Esophagus (tissue), 2 donors: ENCODE data around the gene HELZ2. TPM values are rescaled to one million over a fixed set of nuclear protein-coding genes. Genes with fewer than 3 reads are reported as not detected.

ENCODE experiments used
- H3K27ac ChIP-seq, 2 donors: one replicate each; pipeline ENCODE4 v1.5.1; 2013; ENCODE audit warnings: low read depth in 2 of 2, mild to moderate bottlenecking in 2 of 2, inconsistent platforms in 1 of 2, low read length in 1 of 2, moderate library complexity in 1 of 2
- H3K27me3 ChIP-seq, 2 donors: one replicate each; pipeline ENCODE4 v1.6.1; 2013; ENCODE audit warnings: low read length in 2 of 2, control low read depth in 1 of 2, mild to moderate bottlenecking in 1 of 2; ENCODE audit not compliant: insufficient read depth in 2 of 2, control insufficient read depth in 1 of 2
- H3K36me3 ChIP-seq, 2 donors: one replicate each; pipeline ENCODE4 v1.6.1; 2013; ENCODE audit warnings: low read length in 1 of 2; ENCODE audit not compliant: control insufficient read depth in 2 of 2, insufficient read depth in 2 of 2
- H3K4me1 ChIP-seq, 2 donors: one replicate each; pipeline ENCODE4 v1.6.1; 2013; ENCODE audit warnings: low read length in 1 of 2; ENCODE audit not compliant: control insufficient read depth in 2 of 2, insufficient read depth in 2 of 2
- H3K4me3 ChIP-seq, 2 donors: one replicate each; pipeline ENCODE4 v1.5.1; 2013; ENCODE audit warnings: low read length in 2 of 2, mild to moderate bottlenecking in 2 of 2, low read depth in 1 of 2, moderate library complexity in 1 of 2
- H3K9me3 ChIP-seq, 2 donors: one replicate each; pipeline ENCODE4 v1.6.1; 2013; ENCODE audit warnings: mild to moderate bottlenecking in 2 of 2, low read depth in 1 of 2, low read length in 1 of 2, moderate library complexity in 1 of 2; ENCODE audit not compliant: control insufficient read depth in 2 of 2, insufficient read depth in 1 of 2
- WGBS, 2 donors: extraction: QIAGEN DNeasy Blood & Tissue Kit; methylation state at CpG; one replicate each; pipeline ENCODE4 v1.1.7; 2013; 5-methylcytosine and 5-hydroxymethylcytosine counted together
- polyA plus RNA-seq, 2 donors: library from polyadenylated mRNA; stranded (reverse); fragments of 200-250 nt; gene quantifications; one replicate each; pipeline ENCODE4 v1.2.3, GENCODE V29; 2013
- donor health status: healthy with polysubstance abuse.
- donor health status: Bipolar disorder and iron deficiency.

HELZ2 gene
- polyA plus RNA-seq, 2 donors, result 7.2 to 8.3 TPM

- H3K27me3 ChIP-seq, result no peaks in the 10 kb centered on the region
- peaks cover 0 to 7% of the 10 kb centered on the region in 2 donors for H3K4me1 ChIP-seq
- H3K9me3 ChIP-seq, result no peaks in the 10 kb centered on the region
- 1 to 2% methylated on average over 30 to 34 of the region's 34 CpGs for WGBS, 2 donors
- H3K36me3 ChIP-seq, result peaks cover 0 to 6% of the 10 kb centered on the region in 2 donors
- H3K27ac ChIP-seq, result no peak within 1 kb of the TSS
- peak within 1 kb of the TSS; percentile 35 to 46 for H3K4me3 ChIP-seq
Measured at GRCh38 chr20:63553933-63554290, 20.1 kb downstream of the HELZ2 start, which contains the start of gene FNDC11. Gene FNDC11, plus strand, starts transcription at chr20:63554159. Its CDS starts 1,505 bp downstream, at chr20:63555664.

DNA sequence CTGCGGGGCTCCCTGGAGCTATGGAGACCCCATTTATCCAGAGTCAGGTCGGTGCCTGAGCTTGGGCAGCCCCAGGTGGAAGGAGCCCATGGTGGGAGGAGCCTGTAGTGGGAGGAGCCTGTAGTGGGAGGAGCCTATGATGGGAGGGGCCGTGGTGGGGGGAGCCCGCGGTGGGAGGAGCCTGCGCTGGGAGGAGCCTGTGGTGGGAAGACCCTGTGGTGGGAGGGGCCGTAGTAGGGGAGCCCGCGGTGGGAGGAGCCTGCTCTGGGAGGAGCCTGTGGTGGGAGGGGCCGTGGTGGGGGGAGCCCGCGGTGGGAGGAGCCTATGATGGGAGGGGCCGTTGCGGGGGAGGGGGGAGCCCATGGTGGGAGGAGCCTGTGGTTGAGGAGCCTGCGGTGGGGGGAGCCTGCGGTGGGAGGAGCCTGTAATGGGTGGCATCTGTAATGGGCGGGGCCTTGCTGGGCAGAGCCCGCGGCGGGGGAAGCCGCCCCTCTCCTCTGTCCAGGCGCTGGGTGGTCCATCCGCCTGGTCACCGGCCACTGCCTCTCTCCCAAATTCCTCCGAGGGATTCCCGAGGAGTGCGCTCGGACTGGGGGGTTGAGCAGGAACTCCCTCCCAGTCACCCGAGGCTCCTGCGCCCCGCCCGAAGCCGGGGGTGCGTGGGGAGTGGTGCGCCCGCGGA, 20.6 kb downstream of the HELZ2 start:
- peaks cover 0 to 7% of the 10 kb centered on the region in 2 donors for H3K4me1 ChIP-seq
- H3K9me3 ChIP-seq, result no peaks in the 10 kb centered on the region
- H3K36me3 ChIP-seq, result peaks cover 0 to 6% of the 10 kb centered on the region in 2 donors
- WGBS, 2 donors, result 2% methylated on average over 26 to 37 of the region's 37 CpGs
- H3K4me3 ChIP-seq, result peak overlapping the region; percentile 35 to 46
- no peaks in the 10 kb centered on the region for H3K27me3 ChIP-seq
- H3K27ac ChIP-seq, result no peak overlapping the region

- Histone ChIP-seq H3K4me3 (no peak overlapping the region), H3K36me3 (peaks cover 0 to 6% of the 10 kb centered on the region in 2 donors), H3K27ac (no peak overlapping the region), H3K4me1 (peaks cover 0 to 7% of the 10 kb centered on the region in 2 donors), H3K9me3 (no peaks in the 10 kb centered on the region), H3K27me3 (peaks cover 0 to 2% of the 10 kb centered on the region in 2 donors)
- 29 to 30% methylated on average over 15 of the region's 15 CpGs for WGBS, 2 donors
Measured at GRCh38 chr20:63552481-63553249, 21.4 kb downstream of the HELZ2 start.

- no peak overlapping the region for H3K4me3 ChIP-seq
- no peaks in the 10 kb centered on the region for H3K9me3 ChIP-seq
- H3K36me3 ChIP-seq, result peaks cover 0 to 5% of the 10 kb centered on the region in 2 donors
- H3K4me1 ChIP-seq, result peaks cover 0 to 7% of the 10 kb centered on the region in 2 donors
- peaks cover 0 to 8% of the 10 kb centered on the region in 2 donors for H3K27me3 ChIP-seq
- no peak overlapping the region for H3K27ac ChIP-seq
- 55 to 61% methylated on average over 9 of the region's 9 CpGs for WGBS, 2 donors
Measured at GRCh38 chr20:63551068-63551467, 23.0 kb downstream of the HELZ2 start.

DNA sequence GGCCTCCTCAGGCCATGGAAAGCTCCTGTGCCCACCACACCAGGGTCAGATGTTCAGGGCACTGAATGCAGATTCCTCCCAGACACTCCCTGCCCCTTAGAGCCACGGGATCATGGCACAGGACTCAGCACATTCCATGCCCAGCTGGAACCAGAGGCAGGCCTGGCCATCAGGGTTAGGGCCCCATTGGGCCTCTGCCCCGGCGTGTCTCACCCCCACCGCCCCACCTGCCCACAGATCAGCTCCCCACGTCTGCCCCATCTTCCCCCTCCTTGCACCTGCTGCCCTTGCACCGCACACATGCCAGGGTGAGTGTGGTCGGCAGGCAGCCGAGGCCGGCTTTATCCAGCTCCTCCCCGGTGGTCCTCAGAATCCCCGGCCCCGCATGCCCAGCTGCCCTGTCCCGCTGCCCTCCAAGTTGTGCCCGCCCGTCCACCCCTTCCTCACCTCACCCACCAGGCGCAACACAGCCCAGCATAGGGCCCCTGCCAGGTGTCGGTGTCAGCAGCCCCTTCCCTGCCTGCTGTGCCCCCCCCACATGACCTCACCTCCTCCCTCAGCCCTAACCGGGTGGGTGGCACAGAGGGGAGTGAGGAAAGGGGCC, 24.3 kb downstream of the HELZ2 start:
- WGBS, 2 donors, result 79 to 85% methylated on average over 18 of the region's 18 CpGs
- H3K27me3 ChIP-seq, result peaks cover 0 to 8% of the 10 kb centered on the region in 2 donors
- no peak overlapping the region for H3K27ac ChIP-seq
- no peak overlapping the region for H3K4me3 ChIP-seq
- H3K4me1 ChIP-seq, result peaks cover 0 to 15% of the 10 kb centered on the region in 2 donors
- no peaks in the 10 kb centered on the region for H3K36me3 ChIP-seq
- no peaks in the 10 kb centered on the region for H3K9me3 ChIP-seq

GRCh38 chr20:63549019-63549418, 25.0 kb downstream of the HELZ2 start:
- Histone ChIP-seq H3K27me3 (peaks cover 0 to 8% of the 10 kb centered on the region in 2 donors), H3K27ac (no peak overlapping the region), H3K4me1 (peaks cover 0 to 11% of the 10 kb centered on the region in 2 donors), H3K36me3 (no peaks in the 10 kb centered on the region), H3K9me3 (peaks cover 0 to 5% of the 10 kb centered on the region in 2 donors), H3K4me3 (no peak overlapping the region)
- WGBS, 2 donors, result 25 to 37% methylated on average over 6 to 17 of the region's 25 CpGs

DNA sequence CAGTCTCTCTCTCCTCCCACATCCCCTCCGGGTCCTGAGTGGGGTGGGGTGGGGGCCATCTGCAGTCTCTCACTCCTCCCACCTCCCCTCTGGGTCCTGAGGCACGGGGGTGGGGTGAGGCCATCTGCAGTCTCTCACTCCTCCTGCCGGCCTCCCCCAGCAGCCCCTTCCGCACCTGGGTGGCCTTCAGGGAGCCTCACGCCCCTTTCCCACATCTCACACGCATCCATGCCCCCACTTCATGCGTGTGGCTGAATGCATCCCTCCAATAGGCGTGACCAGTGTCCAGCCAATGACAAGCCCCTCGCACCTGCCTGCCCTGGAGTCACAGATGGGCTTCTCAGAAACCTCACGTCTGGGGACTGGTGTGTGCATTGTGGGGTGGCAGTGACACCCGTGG, 25.5 kb downstream of the HELZ2 start:
- Histone ChIP-seq H3K27me3 (peaks cover 0 to 8% of the 10 kb centered on the region in 2 donors), H3K27ac (no peak overlapping the region), H3K4me3 (no peak overlapping the region), H3K4me1 (peaks cover 0 to 10% of the 10 kb centered on the region in 2 donors), H3K9me3 (peaks cover 0 to 5% of the 10 kb centered on the region in 2 donors), H3K36me3 (no peaks in the 10 kb centered on the region)
- WGBS, 2 donors, result 36 to 40% methylated on average over 11 of the region's 11 CpGs

DNA sequence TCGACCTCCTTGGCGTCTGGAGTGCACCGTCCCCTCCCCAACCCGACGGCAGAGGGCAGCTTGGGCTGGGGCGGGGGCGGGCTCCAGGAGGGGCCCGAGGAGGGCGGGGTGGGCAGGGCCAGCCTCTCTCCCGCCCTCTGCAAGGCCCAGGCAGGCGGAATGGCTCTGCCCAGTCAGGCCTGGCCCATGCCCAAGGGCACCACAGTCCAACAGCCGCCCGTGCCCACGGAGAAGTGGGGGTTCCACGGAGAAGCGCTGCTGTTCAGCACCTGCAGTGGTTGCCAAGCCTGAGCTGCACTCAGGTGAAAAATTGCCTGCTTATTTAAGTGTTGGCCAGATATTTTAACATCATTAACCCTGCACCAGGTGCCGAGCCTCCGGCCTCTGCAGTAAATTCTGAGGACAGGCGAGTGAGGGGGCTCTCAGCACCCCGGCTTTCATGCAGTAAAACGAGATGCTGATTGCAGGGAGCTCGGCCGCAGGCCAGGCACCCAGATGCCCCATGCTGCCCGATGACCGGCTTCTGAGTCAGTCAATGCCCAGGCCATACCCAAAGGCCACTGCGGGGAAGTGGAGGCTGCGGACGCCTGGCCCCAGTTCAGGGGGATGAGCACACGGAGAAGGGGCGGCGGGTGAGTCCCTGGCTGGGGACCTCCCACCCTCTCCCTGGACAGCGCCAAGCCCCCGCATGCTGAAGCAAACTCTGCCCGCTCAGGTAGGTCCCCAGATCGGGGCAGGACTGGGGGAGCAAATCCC, 26.1 kb downstream of the HELZ2 start, which contains the start of gene SRMS:
TSS of gene SRMS (minus strand) at position 25 of the 756 bp plus-strand sequence. CDS start 286 bp downstream, outside the sequence.
- Histone ChIP-seq H3K36me3 (no peaks in the 10 kb centered on the region), H3K4me1 (peaks cover 0 to 9% of the 10 kb centered on the region in 2 donors), H3K4me3 (no peak within 1 kb of the TSS), H3K27me3 (peaks cover 0 to 8% of the 10 kb centered on the region in 2 donors), H3K27ac (no peak within 1 kb of the TSS), H3K9me3 (peaks cover 0 to 5% of the 10 kb centered on the region in 2 donors)
- WGBS, 2 donors, result 49 to 65% methylated on average over 23 to 35 of the region's 35 CpGs
